HG02571 (cell line): Measurements from ENCODE around the gene NLGN1.

Experiments
- ATAC-seq: cut with Tn5 transposase; IDR thresholded peaks from one replicate; pipeline ENCODE4 v1.9.1; 2021; ENCODE audit warnings: mild to moderate bottlenecking, moderate library complexity; ENCODE audit not compliant: unreplicated experiment

The NLGN1 gene

GRCh38 chr3:173945170-173945569, 547.6 kb downstream of the NLGN1 start:
- no peak for ATAC-seq

DNA sequence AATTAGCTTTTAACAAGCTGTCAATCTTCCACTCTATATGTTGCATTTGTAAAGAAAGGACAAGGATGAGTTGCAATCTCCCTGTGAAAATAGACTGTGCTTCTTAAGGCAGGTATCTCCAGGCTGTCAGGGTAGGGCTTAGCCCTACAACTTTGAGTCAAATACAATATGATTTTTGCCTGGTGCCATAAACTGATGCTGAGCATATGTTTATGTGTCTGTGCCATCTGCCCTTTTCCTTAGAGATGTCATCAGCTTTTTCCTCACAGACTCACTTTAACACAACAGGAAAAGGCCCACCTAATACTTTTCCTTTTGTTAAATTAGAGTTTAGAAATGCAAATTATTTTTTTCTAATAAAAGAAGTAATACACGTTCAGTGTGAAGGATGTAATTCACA, 548.3 kb downstream of the NLGN1 start:
- ATAC-seq = no peak

DNA sequence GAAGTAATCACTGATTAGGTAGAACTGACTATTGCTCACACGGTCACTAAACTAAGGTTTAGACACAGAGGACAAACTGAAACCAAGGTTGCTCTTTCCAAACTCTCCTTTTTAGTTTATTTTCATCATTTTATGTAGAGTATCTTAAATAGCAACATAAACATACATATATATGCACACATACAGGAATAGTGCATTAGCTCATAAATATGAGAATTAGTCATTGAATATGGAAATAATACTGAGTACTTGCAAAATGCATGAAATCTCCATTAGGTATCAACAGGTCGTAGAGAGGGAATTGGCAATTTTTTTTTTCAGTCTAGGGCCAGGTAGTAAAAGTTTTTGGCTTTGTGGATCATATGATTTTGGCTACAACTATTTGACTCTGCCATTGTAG, 557.1 kb downstream of the NLGN1 start:
- ATAC-seq = no peak

DNA sequence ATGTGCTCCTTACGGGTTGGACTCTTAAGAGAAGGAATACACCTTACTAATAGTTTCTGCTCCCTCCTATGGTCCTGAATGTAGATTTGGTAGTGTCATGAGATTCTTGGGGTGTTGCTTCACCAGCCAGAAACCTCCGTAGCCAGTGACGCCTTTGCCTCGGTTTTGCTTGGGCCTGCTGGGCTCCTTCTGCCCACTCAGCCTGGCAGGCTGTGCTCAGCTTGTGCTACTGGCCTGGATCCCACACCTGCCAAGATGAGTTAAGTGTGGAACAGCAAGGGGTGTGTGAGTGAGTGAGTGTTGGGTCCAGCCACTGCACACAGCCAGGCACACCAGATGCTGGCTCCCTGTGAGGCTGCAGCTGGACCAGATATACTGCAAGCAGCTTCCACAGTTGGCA, 560.1 kb downstream of the NLGN1 start:
- no peak for ATAC-seq

DNA sequence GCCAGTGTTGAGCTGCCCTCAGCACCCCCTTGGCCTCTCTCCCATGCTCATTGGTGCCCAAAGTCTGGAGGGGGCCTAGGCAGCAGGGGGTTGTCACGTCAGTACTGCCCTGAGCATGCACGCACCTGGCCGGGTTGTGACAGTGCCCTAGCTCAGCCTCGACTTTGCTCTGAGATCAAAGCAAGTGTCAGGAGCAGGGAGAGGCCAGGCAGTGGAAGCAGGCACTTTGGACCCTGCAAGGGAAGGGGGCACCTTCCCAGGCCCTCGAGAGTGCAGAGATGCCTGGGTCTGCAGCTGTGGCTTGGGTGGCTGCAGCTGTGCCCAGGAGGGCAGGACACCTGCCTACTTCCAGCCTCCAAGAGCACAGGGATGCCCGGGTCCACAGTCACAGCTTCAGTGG, 561.3 kb downstream of the NLGN1 start:
- ATAC-seq = no peak

DNA sequence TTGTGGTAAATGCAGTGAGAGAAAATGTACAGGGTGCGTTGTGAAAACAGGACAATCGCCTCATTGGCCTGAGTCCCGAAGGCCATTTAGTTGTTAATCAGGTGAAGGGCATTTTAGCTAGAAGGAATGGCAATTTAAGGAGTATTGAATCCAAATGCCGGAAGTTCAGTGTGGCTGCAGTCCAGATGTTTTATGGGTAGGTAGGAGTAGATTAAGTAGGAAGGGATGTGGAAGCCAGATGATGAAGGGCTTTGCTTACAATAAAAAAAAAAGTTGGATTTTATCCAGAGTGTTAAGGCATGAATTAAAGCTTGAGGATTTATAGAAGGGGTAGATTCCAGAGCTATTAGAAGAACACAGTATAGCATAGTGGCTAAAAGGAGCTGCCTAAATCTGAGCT, 572.7 kb downstream of the NLGN1 start:
- ATAC-seq = no peak

DNA sequence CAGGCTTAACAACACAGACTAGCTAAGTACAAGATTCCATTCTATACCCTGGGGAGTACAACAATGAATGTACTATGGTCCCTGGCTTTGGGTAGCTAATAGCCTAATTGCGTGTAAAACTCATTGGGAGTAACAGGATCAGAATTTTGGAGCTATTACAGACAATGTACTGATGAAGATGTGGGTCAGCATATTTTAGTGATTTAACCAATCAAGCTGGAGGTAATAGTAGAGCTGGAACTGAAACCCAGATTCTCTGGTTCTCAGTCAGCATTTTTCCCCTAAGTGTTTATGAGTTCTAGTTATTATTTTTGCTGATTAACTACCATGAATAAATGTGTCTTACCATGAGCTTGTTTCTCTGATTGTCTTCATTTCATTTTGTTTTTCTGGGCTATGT, 578.7 kb downstream of the NLGN1 start:
- no peak for ATAC-seq

DNA sequence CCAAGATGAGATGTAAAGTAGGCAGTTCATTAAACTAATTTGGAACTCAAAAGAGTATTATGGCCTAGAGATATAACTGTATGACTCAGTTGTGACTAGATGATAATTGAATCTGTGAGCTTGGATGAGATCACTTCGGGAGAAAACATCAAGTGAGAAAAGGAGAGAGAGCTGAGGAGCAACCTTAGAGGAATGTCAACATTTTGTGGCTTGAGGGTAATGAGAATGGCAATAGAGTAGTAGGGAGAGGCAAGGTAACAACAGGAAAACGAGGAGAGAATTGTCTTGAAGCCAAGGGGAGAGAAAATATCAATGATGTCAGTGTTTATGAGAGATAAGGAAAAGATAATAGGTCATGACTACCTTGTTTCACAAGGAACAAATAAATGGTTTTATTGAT, 580.2 kb downstream of the NLGN1 start:
- ATAC-seq = no peak

- ATAC-seq = no peak
These were observed 585.8 kb downstream of the NLGN1 start for GRCh38 chr3:173983343-173983742.

- ATAC-seq = no peak
These were observed 589.4 kb downstream of the NLGN1 start for GRCh38 chr3:173986861-173987410.

DNA sequence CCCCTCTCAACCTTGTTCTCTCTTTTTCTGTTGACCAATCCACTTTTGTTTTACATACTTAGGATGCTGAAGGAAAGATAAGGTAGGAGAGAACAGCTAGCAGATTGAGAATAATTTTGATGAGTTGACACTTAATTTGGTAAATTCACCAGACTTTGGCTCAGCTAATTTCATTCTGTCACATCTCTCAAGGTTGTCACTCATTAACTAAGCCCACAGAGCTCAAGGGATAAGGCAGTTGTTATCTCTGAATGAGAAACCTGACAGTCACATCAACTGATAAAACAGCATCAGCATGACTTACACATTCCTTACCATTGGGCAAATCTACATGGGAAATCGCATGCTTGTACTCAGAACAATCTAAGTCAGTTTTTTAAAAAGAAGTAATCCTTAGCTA, 591.4 kb downstream of the NLGN1 start:
- ATAC-seq = no peak

DNA sequence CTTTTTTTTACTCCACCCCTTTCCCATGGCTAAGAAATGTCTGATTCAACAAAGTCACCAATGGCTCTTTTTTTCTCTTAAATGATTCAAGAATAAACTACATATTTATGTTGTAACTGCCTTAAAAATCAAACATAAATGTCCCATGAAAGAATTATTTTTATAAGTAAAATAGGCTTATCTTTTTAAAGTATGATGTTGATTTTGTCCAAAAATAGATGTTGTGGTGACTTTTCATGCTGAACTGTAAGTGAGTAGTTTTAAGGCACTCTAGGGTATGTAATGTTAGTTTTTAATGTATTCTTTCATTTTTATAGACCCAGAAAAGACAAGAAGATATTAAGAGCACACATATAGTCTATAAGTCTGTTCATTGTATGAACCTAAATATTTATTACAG, 594.9 kb downstream of the NLGN1 start:
- ATAC-seq = no peak

GRCh38 chr3:173993299-173993698, 595.8 kb downstream of the NLGN1 start:
- ATAC-seq = no peak

DNA sequence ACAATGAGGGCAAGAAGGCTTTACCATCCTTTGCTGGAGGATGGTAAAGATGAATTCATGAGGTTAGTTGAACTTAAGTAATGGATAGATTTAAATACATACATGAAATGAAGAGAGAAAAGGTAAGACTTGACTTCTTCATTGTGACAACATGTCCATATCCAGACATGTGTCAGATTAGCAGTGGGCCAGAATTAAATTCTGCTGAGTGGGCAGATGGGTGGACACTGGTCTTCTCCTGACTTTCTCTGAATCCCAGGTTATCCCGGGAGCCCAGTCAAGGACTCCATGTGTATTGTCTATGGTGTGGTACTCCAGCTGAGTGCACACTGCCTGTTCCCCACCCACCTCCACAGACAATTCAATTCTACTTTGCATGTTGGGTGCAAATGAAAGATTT, 603.1 kb downstream of the NLGN1 start:
- ATAC-seq = no peak

DNA sequence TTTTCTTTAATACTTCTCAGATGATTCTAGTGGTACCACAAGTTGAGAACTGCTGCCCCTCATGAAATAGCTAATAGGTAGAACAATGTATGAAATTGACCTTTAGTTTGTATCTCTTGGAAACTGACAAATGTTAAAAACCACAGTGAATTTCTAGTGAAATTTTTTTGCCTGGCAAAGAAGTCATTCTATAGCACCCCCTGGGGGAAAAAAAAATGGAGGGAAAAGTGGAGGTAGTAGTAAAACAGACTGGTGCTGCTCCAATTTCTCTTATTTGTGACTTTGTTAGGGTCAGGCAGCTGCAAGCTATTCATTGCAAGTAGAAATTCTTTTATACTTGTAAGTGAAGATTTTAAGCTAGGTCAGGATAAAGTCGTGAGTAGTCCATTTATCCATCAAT, 605.0 kb downstream of the NLGN1 start:
- ATAC-seq = no peak

DNA sequence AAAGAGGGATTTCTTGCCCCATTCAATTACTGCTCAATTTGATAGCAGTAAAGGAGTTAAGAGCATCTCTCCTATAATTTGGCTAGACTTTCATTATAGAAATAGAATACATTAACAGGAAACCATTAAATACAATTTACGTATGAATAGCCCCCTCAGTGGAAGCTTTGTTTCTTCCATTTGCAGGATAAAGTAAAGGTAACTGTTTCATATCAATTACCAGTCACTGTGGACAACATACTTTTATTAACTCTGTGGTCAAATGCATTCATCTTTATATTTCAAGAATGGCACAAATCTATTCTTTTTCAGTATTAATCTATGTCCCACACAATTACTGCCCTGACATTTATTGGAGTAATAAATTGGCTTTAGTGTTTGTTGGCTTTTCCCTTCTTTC, 613.4 kb downstream of the NLGN1 start:
- ATAC-seq = no peak

DNA sequence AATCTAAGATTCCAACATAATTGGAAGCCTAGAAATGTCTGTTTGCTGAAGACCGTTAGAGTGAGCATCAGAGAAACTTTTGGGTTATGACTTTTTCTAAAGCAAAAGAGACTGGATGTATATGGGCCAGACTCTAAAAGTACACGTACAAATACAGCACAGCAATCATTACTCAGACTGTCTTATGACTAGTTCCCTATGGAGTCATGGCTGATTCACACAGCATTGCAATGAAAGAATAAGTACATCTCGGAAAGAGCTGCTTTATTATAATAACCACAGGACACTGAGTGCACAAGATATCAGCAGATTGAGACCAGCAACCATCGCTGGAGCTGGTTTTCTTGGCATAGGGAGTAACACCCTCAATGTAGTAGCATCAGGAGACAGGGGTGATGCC, 618.6 kb downstream of the NLGN1 start:
- no peak for ATAC-seq

DNA sequence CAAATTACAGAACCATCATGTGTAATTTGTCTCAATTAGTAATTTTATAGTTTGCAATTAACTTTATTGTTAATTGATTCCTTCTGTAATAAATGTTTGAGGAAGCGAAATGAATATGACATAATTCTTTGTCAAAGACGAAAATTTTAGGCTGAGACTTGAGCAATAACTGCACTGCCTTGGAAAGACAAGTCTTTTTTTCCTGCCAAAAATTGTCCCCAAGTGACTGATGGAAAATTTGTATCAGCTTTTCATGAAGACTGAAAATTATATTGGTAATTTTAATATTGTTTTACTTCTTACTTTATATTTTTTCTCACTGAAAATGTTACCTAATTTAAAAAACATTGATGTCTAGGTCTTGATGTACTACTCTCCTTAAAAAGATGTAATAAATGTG, 622.6 kb downstream of the NLGN1 start:
- ATAC-seq = no peak

- ATAC-seq = no peak
These were observed 625.9 kb downstream of the NLGN1 start for GRCh38 chr3:174023421-174023820.

- ATAC-seq = no peak
These were observed 631.1 kb downstream of the NLGN1 start for GRCh38 chr3:174028673-174029072.

- ATAC-seq = no peak
These were observed 637.9 kb downstream of the NLGN1 start for GRCh38 chr3:174035328-174035886.

DNA sequence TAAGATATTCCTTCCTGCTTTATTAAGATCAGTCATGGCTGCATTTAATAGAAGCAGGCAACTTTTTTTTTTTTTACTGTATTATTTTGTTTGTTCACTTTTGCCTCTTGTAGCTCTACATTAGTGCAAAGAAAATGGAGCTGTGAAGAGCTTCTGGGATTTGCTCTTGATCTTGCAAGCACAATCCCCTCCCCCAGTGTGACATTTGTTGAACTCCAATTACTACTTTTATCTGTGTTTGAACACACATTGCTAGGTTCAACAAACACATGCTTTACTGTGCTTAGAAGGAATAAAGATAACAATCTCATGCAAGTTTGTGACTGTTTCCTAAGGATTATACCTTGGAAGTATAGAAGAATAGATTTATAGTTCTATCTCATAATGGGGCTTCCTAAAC, 648.8 kb downstream of the NLGN1 start:
- ATAC-seq = no peak

DNA sequence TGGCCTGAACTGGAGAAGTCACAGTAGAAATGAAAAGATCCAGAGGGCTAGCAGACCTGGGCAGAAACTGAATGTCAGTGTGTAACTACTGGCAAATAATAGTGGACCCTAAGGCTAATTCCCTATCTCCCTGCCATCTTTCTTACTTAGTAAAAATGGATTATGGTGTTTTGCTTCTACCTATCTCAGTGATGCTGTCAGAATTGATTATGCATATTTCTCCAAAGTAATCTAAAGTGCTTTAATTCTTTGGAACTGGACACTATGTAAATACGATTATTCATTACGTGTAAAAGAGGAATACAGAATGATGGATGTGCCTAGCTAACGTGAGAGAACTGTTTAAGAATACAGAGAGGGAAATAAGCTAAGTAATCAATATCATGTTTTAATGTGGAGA, 651.9 kb downstream of the NLGN1 start:
- no peak for ATAC-seq
